Measurements from ENCODE around the gene C12orf75. TPM values are rescaled to one million over a fixed set of nuclear protein-coding genes. Genes with fewer than 3 reads are reported as not detected.

Gene C12orf75
- total RNA-seq (2022; extraction: Qiagen RNA extraction; ENCODE audit: low read depth) = 111 to 135 TPM (median 125 TPM) in 5 replicates

DNA sequence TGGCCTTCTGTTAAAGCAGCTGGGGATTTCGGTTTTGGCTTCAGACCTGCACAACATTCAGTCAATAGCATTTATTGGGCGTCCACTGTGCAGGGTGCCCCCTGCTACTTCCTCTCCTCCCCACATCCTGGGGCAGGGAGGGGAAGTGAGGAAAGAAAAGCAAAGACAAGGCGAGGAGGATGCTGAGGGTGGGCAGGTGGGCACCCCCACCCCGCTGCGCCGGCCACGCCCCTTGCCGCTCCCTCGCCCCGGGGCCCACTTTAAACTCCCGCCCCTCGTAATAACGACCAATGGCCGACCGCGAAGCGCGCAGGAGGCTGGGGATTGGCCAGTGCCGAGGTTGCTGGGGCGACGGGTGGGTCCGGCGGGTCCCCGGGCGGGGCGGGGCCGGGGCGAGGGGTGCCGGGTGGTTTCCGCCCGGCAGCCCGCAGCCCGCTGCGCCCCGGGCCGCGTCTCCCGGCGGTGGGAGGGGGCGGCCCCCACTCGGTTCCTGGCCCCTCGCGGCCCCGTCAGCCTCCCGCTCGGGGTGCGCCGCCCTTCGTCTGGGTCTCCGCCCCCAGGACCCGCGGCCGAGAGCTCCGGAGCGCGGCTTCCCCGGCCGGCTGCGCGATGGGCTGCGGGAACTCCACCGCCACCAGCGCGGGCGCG lies at the start of gene C12orf75:
Gene C12orf75 (plus strand): TSS at position 409 of the 648 bp plus-strand sequence. CDS start 201 bp downstream, at position 610.

Other genes starting within 250 kb of the C12orf75 start
- gene ALDH1L2, start 246.2 kb upstream of the C12orf75 start, total RNA-seq (2022; extraction: Qiagen RNA extraction; ENCODE audit: low read depth) = 1.9 to 3.7 TPM (median 3.1 TPM) in 5 replicates
- gene WASHC4, start 223.0 kb upstream of the C12orf75 start, total RNA-seq (2022; extraction: Qiagen RNA extraction; ENCODE audit: low read depth) = 15.7 to 23.4 TPM (median 22.8 TPM) in 5 replicates
- gene APPL2, start 94.5 kb upstream of the C12orf75 start, total RNA-seq (2022; extraction: Qiagen RNA extraction; ENCODE audit: low read depth) = 16.5 to 26.7 TPM (median 20.6 TPM) in 5 replicates

Data from A549 treated with RU486 at 1 μM for 4 hours (cell line).